Right hindlimb (tissue), 1 donor: ENCODE data around the gene RAVER2.
"Not testable (repeated sequence)": the region's sequence is repeated elsewhere in the genome, so short reads cannot be mapped to it uniquely, and the experiment has no call there.

Experiments used
- DNase-seq: peaks from one replicate; pipeline ENCODE4 v3.0.0-alpha.2; 2018

Gene RAVER2

GRCh38 chr1:64748222-64748621, 3.3 kb downstream of the RAVER2 start:
- no peak for DNase-seq

DNA sequence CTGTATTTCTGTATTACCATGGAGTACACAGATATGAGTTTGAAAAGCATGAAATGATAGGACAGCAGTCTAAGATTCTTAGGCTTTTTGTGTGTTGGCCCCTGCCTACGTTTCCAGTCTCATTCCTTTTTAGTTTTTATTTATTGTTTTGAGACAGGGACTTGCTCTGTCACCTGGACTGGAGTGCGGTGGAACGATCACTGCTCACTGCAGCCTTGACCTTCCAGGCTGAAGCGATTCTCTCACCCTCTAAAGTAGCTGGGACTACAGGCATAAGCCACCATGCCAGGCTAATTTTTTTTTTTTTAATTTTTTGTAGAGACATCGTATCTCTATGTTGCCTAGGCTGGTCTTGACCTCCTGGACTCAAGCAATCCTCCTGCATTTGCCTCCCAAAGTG, 3.8 kb downstream of the RAVER2 start:
- no peak for DNase-seq

- no peak for DNase-seq
Measured at GRCh38 chr1:64750092-64750491, 5.2 kb downstream of the RAVER2 start.

- DNase-seq: no peak
Measured at GRCh38 chr1:64750875-64751274, 6.0 kb downstream of the RAVER2 start.

GRCh38 chr1:64754173-64754572, 9.3 kb downstream of the RAVER2 start:
- no peak for DNase-seq

- no peak for DNase-seq
Measured at GRCh38 chr1:64755361-64755760, 10.5 kb downstream of the RAVER2 start.

DNA sequence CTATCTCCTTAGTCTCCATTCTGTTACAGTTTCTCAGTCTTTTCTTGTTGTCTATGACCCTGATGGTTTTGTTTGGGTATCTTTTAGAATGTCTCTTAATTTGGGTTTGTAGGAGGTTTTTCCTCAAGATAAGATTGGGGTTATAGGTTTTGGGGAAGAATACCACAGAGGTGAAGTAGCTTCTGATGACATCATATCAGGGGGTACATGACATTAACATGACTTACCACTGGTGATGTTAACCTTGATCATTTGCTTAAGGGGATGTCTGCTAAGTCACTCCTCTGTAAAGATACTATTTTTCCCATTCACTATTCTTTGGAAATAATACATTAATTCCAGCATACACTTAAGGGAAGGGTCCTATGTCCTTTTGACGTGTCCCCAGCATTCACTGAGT, 11.9 kb downstream of the RAVER2 start:
- no peak for DNase-seq

DNA sequence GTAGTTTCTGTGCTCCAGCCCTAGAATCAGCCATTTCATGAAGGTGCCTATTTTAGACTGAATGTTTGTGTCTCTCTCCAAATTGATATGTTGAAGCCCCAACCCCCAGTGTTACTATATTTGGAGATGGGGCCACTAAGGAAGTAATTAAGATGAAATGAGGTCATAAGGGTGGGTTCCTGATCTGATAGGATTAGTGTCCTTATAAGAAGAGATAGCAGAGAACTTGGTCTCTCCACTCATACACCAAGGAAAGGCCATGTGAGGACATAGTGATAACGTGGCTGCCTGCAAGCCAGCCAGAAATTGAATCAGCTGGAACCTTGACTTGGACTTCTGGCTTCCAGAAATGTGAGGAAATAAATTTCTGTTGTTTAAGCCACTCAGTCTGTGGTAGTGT, 12.3 kb downstream of the RAVER2 start:
- no peak for DNase-seq

- DNase-seq: no peak
Measured at GRCh38 chr1:64758233-64758632, 13.4 kb downstream of the RAVER2 start.

GRCh38 chr1:64759968-64760367, 15.1 kb downstream of the RAVER2 start:
- no peak for DNase-seq

DNA sequence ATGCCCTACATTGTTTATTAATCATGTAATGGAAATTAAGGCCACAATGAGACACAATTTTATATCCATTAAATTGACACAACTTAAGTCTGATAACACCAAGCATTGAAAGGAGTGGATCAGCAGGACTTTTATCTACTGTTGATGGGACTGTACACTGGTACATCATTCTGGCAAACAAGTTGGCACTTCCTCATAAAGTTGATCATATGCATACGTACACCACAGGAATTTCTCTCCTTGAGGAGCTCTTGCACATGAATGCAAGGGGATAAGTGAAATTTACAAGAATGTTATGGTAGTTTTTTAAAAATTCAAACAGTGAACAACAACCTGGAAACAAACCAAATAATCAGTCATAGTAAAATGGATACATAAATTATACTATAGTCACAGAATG, 20.1 kb downstream of the RAVER2 start:
- no peak for DNase-seq

GRCh38 chr1:64765826-64766225, 21.0 kb downstream of the RAVER2 start:
- DNase-seq: no peak

DNA sequence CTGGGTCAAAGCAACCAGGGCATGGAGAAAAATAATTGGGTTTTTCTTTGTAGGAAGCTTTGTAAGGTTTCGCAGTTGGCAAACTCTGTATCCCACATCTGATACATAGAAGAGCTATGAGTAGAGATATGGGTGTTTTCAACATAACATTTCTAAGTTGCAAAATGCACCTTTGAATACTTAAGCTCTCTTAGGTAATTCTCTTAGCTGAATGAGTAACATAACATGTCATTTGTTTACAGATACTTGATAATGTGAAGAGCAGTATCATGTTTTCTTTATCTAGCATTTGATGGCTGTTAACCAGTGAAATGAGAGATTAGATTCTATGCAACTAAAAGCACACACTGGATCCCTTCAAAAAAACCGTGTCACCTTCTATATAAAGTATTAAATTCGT, 21.6 kb downstream of the RAVER2 start:
- DNase-seq: no peak

DNA sequence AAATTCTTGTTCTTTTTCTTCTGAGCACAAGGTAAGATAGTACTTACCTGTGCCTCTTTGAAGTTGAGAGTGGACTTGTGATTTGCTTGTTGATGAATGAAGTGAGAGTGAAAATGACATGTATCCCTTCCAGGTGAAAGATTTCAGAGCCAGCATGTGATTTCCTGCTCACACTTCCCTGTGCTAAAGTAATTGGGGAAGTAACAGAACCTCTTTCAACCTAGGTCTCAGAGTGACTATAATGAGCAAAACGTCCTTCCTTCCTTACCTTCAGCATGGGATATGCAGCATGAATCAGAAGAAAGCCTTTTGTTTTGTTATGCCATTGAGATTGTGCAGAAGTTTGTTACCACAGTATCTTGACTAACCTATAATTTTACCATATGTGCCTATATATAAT, 24.6 kb downstream of the RAVER2 start:
- no peak for DNase-seq

DNA sequence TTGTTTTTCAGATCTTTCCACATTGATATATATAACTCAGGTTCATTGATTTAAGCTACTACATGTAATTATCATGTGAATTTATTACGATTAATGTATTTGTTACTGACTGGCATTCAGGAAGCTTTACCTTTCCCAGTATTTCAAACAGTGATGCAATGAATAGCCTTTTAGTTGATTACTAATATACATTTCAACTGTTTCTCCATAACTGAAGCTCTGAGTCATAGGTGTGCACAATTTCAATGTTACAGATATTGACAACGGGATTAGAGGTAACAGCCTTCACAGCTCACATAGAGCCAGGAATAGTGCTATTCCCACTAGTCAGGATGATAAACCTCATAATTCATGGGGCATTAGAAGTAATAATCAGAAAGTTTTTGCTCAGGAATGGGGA, 25.1 kb downstream of the RAVER2 start:
- DNase-seq: no peak

DNA sequence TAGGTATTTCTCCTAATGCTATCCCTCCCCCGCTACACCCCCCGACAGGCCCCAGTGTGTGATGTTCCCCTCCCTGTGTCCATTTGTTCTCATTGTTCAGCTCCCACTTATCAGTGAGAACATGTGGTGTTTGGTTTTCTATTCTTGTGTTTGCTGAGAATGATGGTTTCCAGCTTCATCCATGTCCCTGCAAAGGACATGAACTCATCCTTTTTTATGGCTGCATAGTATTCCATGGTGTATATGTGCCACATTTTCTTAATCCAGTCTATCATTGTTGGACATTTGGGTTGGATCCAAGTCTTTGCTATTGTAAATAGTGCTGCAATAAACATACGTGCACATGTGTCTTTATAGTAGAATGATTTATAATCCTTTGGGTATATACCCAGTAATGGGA, 28.4 kb downstream of the RAVER2 start:
- DNase-seq: not testable (repeated sequence)

GRCh38 chr1:64775113-64775512, 30.2 kb downstream of the RAVER2 start:
- no peak for DNase-seq

- DNase-seq: not testable (repeated sequence)
Measured at GRCh38 chr1:64782044-64782443, 37.2 kb downstream of the RAVER2 start.

DNA sequence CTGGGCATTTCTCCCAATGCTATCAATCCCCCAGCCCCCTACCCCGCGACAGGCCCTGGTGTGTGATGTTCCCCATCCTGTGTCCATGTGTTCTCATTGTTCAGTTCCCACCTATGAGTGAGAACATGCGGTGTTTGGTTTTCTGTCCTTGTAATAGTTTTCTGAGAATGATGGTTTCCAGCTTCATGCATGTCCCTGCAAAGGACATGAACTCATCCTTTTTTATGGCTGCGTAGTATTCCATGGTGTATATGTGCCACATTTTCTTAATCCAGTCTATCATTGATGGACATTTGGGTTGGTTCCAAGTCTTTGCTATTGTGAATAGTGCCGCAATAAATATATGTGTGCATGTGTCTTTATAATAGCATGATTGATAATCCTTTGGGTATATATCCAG, 38.0 kb downstream of the RAVER2 start:
- DNase-seq: not testable (repeated sequence)

DNA sequence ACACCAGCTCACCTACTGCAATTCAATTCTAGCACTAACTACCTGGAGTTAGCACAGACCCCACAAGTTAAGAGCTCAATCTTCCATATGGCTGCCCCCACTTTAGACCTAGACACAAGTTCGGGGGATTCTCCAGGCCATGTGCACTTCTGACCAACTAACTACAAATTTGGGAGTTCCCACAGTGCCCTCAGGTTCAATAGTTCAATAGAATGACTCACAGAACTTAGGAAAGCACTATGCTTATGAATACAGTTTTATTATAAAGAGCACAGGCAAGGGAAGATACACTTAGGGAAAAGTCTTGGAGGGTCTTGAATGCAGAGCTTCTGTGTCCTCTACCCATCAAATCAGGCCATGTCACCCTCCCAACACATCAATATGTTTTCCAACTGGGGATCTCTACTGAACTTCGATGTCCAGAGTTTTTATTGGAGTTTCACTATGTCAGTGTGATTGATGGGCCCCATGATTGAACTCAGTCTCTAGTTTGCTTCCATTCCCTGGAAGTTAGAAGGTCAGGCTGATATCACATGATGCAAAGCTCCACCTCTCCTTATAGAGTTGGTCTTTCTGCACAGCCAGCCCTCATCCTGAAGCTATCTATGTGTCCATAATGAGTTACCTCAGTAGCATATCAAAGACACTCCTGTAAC, 46.1 kb downstream of the RAVER2 start:
- DNase-seq: no peak

GRCh38 chr1:64798872-64799271, 54.0 kb downstream of the RAVER2 start:
- DNase-seq: no peak

GRCh38 chr1:64801851-64802523, 57.1 kb downstream of the RAVER2 start:
- DNase-seq: no peak

DNA sequence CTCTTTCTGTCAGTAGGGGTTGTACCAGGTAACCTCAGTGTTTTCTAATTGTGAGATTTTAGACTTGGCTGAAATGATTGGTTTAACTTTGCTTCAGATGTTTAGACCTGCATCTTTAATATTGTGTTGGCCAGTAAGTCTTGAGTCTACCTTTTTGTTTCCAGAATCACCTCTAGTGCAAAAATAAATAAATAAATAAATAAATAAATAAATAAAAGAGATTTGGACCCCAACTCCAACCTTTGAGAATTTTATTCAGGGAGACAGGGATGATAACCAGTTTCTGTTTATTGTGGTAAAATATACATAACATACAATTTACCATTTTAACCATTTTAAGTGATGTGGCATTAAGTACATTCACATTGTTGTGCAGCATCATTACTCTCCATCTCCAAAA, 64.4 kb downstream of the RAVER2 start:
- DNase-seq: no peak

DNA sequence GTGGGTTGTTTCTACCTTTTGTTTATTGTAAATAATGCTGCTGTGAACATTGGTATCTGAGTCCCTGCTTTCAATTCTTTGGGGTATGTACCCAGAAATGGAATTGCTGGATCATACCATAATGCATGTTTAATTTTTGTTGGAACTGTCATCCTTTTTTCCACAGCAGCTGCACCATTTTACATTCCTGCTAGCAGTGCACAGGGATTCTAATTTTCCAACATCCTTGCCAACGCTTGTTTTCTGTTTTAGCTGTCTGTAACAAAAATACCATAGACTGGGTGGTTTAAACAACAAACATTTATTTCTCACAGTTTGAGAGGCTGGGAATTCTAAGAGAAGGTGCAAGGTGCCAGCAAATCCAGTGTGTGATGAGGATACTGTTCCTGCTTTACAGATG, 65.1 kb downstream of the RAVER2 start:
- no peak for DNase-seq

GRCh38 chr1:64811131-64811530, 66.3 kb downstream of the RAVER2 start:
- DNase-seq: no peak
